Tibial nerve (tissue), 4 donors: ENCODE data around the gene AIFM3.

ENCODE experiments used
- CTCF ChIP-seq, 5 experiments: fragments of 200-600 bp in 3 of 5; fragments of 450-650 bp in 2 of 5; sonication (generic) in 3 of 5; IDR thresholded peaks; one replicate each; pipeline ENCODE4 v1.5.1; 2016 to 2019; ENCODE audit warnings: antibody characterized with exemption in 5 of 5, mild to moderate bottlenecking in 3 of 5, moderate library complexity in 2 of 5
- EP300 ChIP-seq, 2 donors: sonication (generic); formaldehyde crosslinking; IDR thresholded peaks; one replicate each; pipeline ENCODE4 v1.6.1; 2017; ENCODE audit warnings: antibody characterized with exemption in 2 of 2, mild to moderate bottlenecking in 1 of 2
- POLR2A ChIP-seq, 2 donors: fragments of 450-650 bp; IDR thresholded peaks; one replicate each; pipeline ENCODE4 v1.6.1; 2017; ENCODE audit warnings: antibody characterized with exemption in 2 of 2, mild to moderate bottlenecking in 2 of 2, moderate library complexity in 2 of 2

- TF ChIP-seq CTCF (IDR thresholded peaks at IDR 0.05): no peak
- no peak for TF ChIP-seq EP300 (IDR thresholded peaks at IDR 0.05)
- TF ChIP-seq POLR2A (IDR thresholded peaks at IDR 0.05): no peak
Measured at GRCh38 chr22:21029486-21030025, 62.5 kb downstream of the AIFM3 start.
